MCF 10A (cell line): ENCODE measurements around the gene IL1RL2. TPM values are rescaled to one million over a fixed set of nuclear protein-coding genes. Genes with fewer than 3 reads are reported as not detected.

Experiments
- BruUV-seq: library from RNA; stranded (reverse); fragments of 400-500 nt; replicated peaks from 2 replicates; lab custom pipeline; 2021; lab: Mats Ljungman, UMichigan
- CTCF ChIA-PET: fragments of 300-600 bp; sonication (Branson Sonifier 250); formaldehyde crosslinking; extraction: SDS; loops from one replicate; lab custom pipeline; 2021; ENCODE audit warnings: antibody characterized with exemption, inconsistent platforms; lab: Yijun Ruan, JAX
- POLR2A ChIA-PET: fragments of 300-600, 350-650 bp; sonication (Branson Sonifier 250); formaldehyde crosslinking; extraction: SDS; loops from one replicate; lab custom pipeline; 2020; ENCODE audit warnings: antibody characterized with exemption, inconsistent platforms; lab: Yijun Ruan, JAX
- DNase-seq: peaks from one replicate; pipeline ENCODE4 v3.0.0-alpha.2; 2018; ENCODE audit not compliant: unreplicated experiment
- H3K27ac Mint-ChIP-seq: one replicate; pipeline ENCODE4 v1.8.0; 2022; ENCODE audit warnings: mild to moderate bottlenecking, low read depth, mixed read lengths; ENCODE audit not compliant: unreplicated experiment
- H3K27me3 Mint-ChIP-seq: one replicate; pipeline ENCODE4 v1.8.0; 2022; ENCODE audit warnings: mixed read lengths; ENCODE audit not compliant: insufficient read depth, unreplicated experiment
- H3K36me3 Mint-ChIP-seq: one replicate; pipeline ENCODE4 v1.8.0; 2022; ENCODE audit warnings: mild to moderate bottlenecking, moderate library complexity, mixed read lengths; ENCODE audit not compliant: insufficient read depth, unreplicated experiment
- H3K4me1 Mint-ChIP-seq: one replicate; pipeline ENCODE4 v1.8.0; 2022; ENCODE audit warnings: mixed read lengths; ENCODE audit not compliant: insufficient read depth, unreplicated experiment
- H3K4me3 Mint-ChIP-seq: one replicate; pipeline ENCODE4 v1.8.0; 2022; ENCODE audit warnings: mild to moderate bottlenecking, moderate library complexity, mixed read lengths; ENCODE audit not compliant: unreplicated experiment
- H3K9me3 Mint-ChIP-seq: one replicate; pipeline ENCODE4 v1.8.0; 2022; ENCODE audit warnings: mixed read lengths; ENCODE audit not compliant: unreplicated experiment
- CTCF ChIP-seq: fragments of 200-600 bp; IDR thresholded peaks from one replicate; pipeline ENCODE4 v1.8.0; 2022; ENCODE audit warnings: antibody characterized with exemption, mild to moderate bottlenecking; ENCODE audit not compliant: unreplicated experiment
- intact Hi-C: fragments of 100-400 bp; cut with micrococcal nuclease; formaldehyde crosslinking; loops from 2 replicates; pipeline ENCODE4 v1.14.1; 2022
- total RNA-seq: library from RNA; stranded (reverse); gene quantifications from 2 replicates; pipeline ENCODE4 v1.2.3, GENCODE V29; 2022

Gene IL1RL2
- total RNA-seq, 1 experiment from 2014 or later: not detected

- BruUV-seq: no TSS peak
- Mint-ChIP-seq H3K4me3 (no peak overlapping the region), H3K4me1 (peaks cover 5% of the 10 kb centered on the region), H3K36me3 (no peaks in the 10 kb centered on the region), H3K27ac (no peak overlapping the region), H3K9me3 (peaks cover 9% of the 10 kb centered on the region), H3K27me3 (no peaks in the 10 kb centered on the region)
- no peak for TF ChIP-seq CTCF
- DNase-seq: no peak
- ChIA-PET POLR2A (interaction anchor here (0.7 kb wide), 1 partner anchor 18 kb away, joined by 3 read pairs; no protein-coding TSS in a partner anchor), CTCF (interaction anchor here (0.7 to 1.3 kb wide), 4 partner anchors 9 to 378 kb away, joined by 3 to 4 read pairs (median 4); no protein-coding TSS in a partner anchor)
- intact Hi-C loops: no loop called here
These were observed 89.9 kb downstream of the IL1RL2 start for GRCh38 chr2:102276549-102277201.

- TF ChIP-seq CTCF: no peak
- DNase-seq: no peak
- H3K4me1 Mint-ChIP-seq: no peaks in the 10 kb centered on the region
- peaks cover 9% of the 10 kb centered on the region for H3K9me3 Mint-ChIP-seq
- ChIA-PET CTCF (interaction anchor here (0.7 to 1.3 kb wide), 3 partner anchors 8 to 379 kb away, joined by 3 to 4 read pairs (median 4); no protein-coding TSS in a partner anchor), POLR2A (interaction anchor here (0.7 kb wide), 1 partner anchor 18 kb away, joined by 3 read pairs; no protein-coding TSS in a partner anchor)
- no TSS peak for BruUV-seq
- H3K4me3 Mint-ChIP-seq: no peak overlapping the region
- no peaks in the 10 kb centered on the region for H3K36me3 Mint-ChIP-seq
- no peaks in the 10 kb centered on the region for H3K27me3 Mint-ChIP-seq
- intact Hi-C loops: no loop called here
- H3K27ac Mint-ChIP-seq: no peak overlapping the region
These were observed 90.4 kb downstream of the IL1RL2 start for GRCh38 chr2:102277202-102277700.

GRCh38 chr2:102278720-102279390 is 92.0 kb downstream of the IL1RL2 start:
- no peak for DNase-seq
- intact Hi-C loops: no loop called here
- POLR2A ChIA-PET: interaction anchor here (0.5 kb wide), 1 partner anchor 708 kb away, joined by 4 read pairs; no protein-coding TSS in a partner anchor
- CTCF ChIA-PET: no interaction called here
- Mint-ChIP-seq H3K4me3 (no peak overlapping the region), H3K4me1 (no peaks in the 10 kb centered on the region), H3K27me3 (no peaks in the 10 kb centered on the region), H3K9me3 (peaks cover 9% of the 10 kb centered on the region), H3K36me3 (no peaks in the 10 kb centered on the region), H3K27ac (no peak overlapping the region)
- no peak for TF ChIP-seq CTCF
- no TSS peak for BruUV-seq

GRCh38 chr2:102279391-102279735 is 92.5 kb downstream of the IL1RL2 start:
- TF ChIP-seq CTCF: no peak
- H3K4me1 Mint-ChIP-seq: no peaks in the 10 kb centered on the region
- intact Hi-C loops: no loop called here
- no peaks in the 10 kb centered on the region for H3K36me3 Mint-ChIP-seq
- no peak overlapping the region for H3K4me3 Mint-ChIP-seq
- H3K27me3 Mint-ChIP-seq: no peaks in the 10 kb centered on the region
- POLR2A ChIA-PET: no interaction called here
- no TSS peak for BruUV-seq
- peaks cover 9% of the 10 kb centered on the region for H3K9me3 Mint-ChIP-seq
- DNase-seq: no peak
- CTCF ChIA-PET: no interaction called here
- H3K27ac Mint-ChIP-seq: no peak overlapping the region
